DMS153 (cell line): ENCODE measurements around the gene CHST11.
A peak's percentile ranks its signal among the peaks of the same experiment; 100 is the strongest.

Source experiments
- DNase-seq: peaks from one replicate; lab custom pipeline; 2025; lab: John Stamatoyannopoulos, UW

Gene CHST11

DNA sequence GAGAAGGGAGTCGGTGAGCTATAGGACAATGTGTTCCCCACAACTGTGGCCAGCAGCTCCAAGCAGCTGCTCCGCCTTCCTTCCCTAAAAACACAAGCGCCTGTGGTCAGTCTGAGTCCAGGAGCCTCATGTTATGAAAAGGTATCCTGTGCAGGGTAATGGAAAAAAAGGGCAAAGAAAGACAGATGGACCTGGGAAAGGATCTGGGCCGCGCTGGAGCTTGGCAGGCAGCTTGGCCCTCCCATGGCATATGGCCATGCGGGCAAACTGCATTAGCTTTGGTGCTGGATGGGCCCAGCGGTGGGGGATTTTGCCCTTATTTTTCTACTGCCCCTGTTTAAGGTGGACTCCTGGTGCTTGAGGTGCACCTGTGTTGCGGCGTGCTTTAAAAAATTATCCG, 23.7 kb upstream of the CHST11 start:
- no peak for DNase-seq

- DNase-seq: no peak
Measured at GRCh38 chr12:104434129-104434528, 22.6 kb upstream of the CHST11 start.

DNA sequence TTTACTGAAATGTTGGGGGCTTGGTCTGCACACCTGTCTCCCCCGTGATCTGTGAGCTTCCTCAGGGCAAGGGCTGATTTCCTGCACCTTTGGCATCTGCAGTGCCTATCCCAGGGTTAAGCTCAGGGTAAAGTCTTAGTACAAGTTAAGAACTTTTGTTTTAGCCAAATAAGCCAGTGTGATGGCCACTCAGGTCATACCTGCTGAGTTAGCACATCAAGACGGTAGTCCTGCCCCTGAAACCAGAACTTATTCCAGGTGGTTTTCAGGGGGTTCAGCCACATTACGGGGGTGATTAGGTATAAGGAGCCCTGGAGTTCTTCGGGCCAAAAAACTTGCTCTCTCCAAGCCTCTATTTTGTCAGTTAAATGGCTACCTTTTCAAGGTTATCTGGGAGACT, 21.6 kb upstream of the CHST11 start:
- DNase-seq: no peak

DNA sequence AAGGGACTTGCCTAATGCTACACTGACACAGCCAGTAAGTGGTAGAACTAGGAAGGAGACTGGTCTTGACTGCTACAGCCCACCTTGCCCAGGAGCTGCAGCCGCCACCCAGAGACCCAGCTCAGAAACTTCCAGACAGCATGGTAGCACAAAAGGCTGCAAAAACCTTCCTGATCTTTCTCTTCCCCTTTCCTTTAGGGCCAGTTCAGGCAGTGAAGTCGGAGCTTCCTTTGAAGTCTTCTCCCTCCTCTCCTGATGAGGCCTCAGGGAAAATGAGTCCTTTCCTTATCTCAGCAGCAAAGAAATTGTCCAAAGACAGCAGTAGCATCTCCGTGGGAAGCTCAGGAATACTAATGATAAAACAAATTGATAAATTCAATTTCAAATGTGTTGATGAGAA, 21.0 kb upstream of the CHST11 start:
- DNase-seq: no peak

DNA sequence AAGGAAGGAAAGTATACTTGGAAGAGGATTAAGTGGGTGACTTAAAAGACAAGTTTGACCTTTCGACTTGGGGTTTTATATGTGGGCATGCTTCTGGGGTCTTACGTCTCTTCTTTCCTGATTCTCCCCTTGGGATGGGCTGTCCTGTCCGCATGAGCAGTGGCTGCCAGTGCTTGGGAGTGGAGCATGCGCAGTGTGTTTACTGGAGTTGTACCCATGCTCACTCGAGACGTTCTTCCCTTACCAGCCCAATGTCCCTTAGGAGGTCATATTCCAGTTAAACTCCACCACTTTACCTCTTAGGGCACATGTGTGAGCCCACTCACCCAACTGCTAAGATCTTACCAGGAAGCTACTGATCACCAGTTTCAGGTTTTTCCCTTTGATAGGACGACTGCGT, 20.0 kb upstream of the CHST11 start:
- DNase-seq: no peak

DNA sequence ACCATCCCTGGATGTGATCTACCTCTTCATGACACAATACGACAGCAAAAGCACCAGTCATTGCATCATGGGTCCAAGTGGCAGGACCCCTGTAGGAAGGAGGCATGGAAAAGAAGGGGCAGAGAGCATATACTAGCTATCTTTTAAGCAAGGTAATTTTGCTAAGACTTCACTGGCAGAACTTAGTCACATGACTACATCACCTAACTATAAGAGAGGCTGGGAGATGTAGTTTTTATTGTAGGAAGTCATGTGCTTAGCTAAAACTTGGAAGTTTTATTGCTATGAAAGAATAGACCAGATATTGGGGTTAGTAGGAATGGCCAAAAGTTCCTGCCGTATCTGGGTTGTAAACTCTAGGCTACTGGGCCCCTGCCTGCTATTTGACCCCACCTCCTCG, 18.6 kb upstream of the CHST11 start:
- DNase-seq: no peak

DNA sequence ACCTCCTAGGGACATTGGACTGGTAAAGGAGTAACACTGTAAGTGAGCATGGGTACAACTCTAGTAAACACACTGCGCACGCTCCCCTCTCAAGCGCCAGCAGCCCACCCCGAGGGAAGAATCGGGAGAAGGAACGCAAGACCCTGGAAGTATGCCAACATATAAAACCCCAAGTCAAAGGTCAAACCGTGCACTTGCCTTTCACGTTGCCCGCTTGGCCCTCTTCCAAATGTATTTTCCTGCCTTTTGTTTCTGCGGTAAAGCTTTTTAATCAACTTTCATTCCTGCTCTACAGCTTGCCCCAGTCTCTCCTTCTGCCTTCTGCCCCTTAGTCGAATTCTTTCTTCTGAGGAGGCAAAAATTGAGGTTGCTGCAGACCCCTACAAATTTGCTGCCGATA, 17.6 kb upstream of the CHST11 start:
- no peak for DNase-seq

- no peak for DNase-seq
Measured at GRCh38 chr12:104443008-104443407, 13.7 kb upstream of the CHST11 start.

DNA sequence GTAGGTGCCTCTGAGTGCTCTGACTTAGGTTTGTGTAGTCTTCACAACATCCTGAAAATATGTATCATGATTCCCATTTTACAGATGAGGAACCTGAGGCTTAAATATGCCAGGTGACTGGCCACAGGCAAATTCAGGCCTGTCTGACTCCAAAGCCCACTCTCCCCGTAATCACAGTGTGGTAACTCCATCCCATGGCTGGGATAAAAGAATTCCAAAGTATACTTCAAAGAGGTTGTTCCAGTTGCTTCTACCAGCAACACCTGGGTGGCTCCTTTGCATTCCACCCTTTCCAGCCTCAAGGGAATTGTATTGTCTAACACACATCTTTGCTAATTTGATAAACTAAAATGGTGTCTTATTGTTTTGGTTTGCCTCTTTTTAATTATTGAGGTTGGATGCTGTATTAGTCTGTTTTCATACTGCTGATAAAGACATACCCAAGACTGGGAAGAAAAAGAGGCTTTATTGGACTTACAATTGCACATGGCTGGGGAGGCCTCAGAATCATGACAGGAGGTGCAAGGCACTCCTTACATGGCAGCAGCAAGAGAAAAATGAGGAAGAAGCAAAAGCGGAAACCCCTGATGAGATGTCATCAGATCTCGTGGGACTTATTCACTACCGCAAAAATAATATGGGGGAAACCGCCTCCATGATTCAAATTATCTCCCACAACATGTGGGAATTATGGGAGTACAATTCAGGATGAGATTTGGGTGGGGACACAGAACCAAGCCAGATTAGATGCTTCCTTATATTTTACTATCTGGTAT, 9.9 kb upstream of the CHST11 start:
- no peak for DNase-seq

GRCh38 chr12:104448031-104448430, 8.7 kb upstream of the CHST11 start:
- no peak for DNase-seq

- DNase-seq: no peak
Measured at GRCh38 chr12:104448451-104448850, 8.3 kb upstream of the CHST11 start.

DNA sequence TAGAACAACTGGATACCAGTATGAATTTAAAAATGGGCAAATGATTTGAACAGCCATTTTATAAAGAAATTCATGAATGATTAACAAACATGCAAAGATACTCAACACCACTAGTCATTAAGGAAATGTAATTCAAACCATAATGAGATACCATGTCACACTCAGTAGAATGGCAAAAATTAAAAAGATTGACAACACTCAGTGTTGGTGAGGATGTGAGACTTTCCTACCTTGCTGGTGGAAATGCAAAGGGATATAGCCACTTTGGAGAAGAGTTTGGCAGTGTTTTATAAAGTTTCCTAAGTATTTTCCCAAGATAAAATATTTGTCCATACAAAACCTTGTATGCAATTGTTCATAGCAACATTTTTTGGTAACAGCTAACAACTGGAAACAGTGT, 6.0 kb upstream of the CHST11 start:
- DNase-seq: no peak

- no peak for DNase-seq
Measured at GRCh38 chr12:104452087-104452486, 4.7 kb upstream of the CHST11 start.

GRCh38 chr12:104453133-104453532, 3.6 kb upstream of the CHST11 start:
- DNase-seq: no peak

DNA sequence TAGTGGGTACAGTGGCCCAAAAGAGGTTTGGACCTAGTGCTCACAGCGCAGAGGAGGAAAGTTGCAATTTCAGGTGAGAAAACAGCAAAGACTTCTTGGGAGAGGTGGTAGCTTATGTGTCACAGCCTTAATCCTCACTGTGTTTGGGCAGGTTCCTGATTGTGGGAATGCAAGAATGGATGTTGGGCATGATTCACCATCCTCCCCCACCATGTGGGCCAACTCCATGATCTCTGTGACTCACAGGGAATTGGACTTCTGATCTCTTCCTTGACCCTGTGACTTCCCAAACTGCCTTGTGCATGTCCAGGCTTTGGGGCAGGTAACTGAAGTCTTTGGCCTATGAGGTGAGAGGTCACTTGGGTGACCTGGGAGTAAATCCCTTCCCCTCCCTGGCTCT, 1.8 kb upstream of the CHST11 start:
- DNase-seq: no peak

GRCh38 chr12:104455578-104456416, 951 bp upstream of the CHST11 start:
- DNase-seq: no peak

- peak; percentile 43 for DNase-seq
Measured at GRCh38 chr12:104456950-104457745, 400 bp downstream of the CHST11 start.

DNA sequence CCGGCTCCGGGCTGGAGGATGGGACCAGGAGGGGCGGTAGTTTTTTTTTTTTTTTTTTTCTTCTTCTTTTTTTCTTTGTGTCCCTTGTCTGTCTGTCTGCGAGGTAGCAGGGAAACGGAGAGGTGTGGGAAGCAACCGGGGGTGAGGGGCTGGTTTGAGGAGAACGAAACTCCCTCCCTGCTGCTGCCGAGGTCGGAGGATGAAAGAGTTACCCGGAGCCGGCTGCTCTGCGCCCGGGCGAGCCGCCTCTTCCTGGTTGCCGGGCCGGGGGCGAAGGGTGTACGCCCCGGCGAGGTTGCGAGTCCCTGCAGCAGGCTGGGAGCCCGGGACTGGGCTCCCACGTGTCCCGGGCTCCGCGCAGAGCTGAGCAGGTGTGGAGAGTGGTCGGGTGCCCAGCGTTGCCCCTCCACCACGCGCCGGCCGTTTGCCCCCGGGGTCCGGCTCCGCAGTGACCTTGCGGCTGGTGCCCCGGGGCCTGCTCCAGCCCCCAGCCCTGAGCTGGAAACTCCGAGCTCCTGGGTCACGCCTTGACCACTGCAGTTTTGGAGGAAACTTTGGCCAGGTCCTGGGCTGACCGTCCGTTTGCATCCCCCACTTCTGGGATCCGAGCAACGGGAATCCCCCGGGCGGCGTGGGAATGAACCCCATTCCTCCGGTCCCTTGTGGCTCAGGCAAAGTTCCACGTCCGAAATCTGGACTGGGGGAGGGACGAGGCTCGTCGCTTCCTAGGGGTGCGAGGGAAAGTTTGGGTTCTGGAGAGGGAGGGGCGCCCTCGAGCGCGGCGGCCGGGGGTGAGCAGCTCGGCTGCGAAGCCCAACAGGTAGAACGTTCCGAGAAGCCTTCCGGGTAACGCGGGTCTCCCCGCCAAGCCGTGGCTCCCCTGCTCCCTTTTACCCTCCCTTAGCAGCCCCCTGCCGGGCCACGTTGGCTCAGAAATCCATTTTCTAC, 1.3 kb downstream of the CHST11 start:
- no peak for DNase-seq

- DNase-seq: no peak
Measured at GRCh38 chr12:104458694-104459367, 2.1 kb downstream of the CHST11 start.

GRCh38 chr12:104459368-104459909, 2.7 kb downstream of the CHST11 start:
- DNase-seq: no peak
